BE2C (cell line): ENCODE results near the gene FOXQ1.

Experiments used
- DNase-seq: peaks from one replicate; pipeline ENCODE4 v3.0.0-alpha.2; 2020
- H3K27me3 ChIP-seq: fragments of 250-450 bp; sonication (Bioruptor Pico); 2 replicates; pipeline ENCODE4 v1.5.1; 2020; ENCODE audit warnings: mild to moderate bottlenecking
- H3K36me3 ChIP-seq: fragments of 250-450 bp; sonication (Bioruptor Pico); 2 replicates; pipeline ENCODE4 v1.5.1; 2020; ENCODE audit warnings: mild to moderate bottlenecking
- H3K4me1 ChIP-seq: fragments of 250-450 bp; sonication (Bioruptor Pico); 2 replicates; pipeline ENCODE4 v1.5.1; 2020
- H3K4me3 ChIP-seq: 2 replicates; pipeline ENCODE4 v1.5.1; 2011; ENCODE audit warnings: low read depth, low read length
- H3K9me3 ChIP-seq: fragments of 250-450 bp; sonication (Bioruptor Pico); 2 replicates; pipeline ENCODE4 v1.5.1; 2020
- TF ChIP-seq, protein P1 (sequence below): IDR thresholded peaks from 2 replicates; pipeline ENCODE4 v1.5.1; 2012; ENCODE audit warnings: mild to moderate bottlenecking, low read depth, low read length

FOXQ1 gene

GRCh38 chr6:1287103-1287591, 24.8 kb upstream of the FOXQ1 start:
- Histone ChIP-seq H3K9me3 (no peaks in the 10 kb centered on the region), H3K4me3 (no peak overlapping the region), H3K36me3 (no peaks in the 10 kb centered on the region), H3K4me1 (no peaks in the 10 kb centered on the region), H3K27me3 (peaks cover 6% of the 10 kb centered on the region)
- no peak for DNase-seq
- TF ChIP-seq, protein P1, sequence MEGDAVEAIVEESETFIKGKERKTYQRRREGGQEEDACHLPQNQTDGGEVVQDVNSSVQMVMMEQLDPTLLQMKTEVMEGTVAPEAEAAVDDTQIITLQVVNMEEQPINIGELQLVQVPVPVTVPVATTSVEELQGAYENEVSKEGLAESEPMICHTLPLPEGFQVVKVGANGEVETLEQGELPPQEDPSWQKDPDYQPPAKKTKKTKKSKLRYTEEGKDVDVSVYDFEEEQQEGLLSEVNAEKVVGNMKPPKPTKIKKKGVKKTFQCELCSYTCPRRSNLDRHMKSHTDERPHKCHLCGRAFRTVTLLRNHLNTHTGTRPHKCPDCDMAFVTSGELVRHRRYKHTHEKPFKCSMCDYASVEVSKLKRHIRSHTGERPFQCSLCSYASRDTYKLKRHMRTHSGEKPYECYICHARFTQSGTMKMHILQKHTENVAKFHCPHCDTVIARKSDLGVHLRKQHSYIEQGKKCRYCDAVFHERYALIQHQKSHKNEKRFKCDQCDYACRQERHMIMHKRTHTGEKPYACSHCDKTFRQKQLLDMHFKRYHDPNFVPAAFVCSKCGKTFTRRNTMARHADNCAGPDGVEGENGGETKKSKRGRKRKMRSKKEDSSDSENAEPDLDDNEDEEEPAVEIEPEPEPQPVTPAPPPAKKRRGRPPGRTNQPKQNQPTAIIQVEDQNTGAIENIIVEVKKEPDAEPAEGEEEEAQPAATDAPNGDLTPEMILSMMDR: no peak

GRCh38 chr6:1290086-1290485, 21.8 kb upstream of the FOXQ1 start:
- H3K4me1 ChIP-seq: no peaks in the 10 kb centered on the region
- TF ChIP-seq, protein P1: no peak
- H3K9me3 ChIP-seq: no peaks in the 10 kb centered on the region
- no peak for DNase-seq
- no peaks in the 10 kb centered on the region; the same call in 1 of the 2 replicates for H3K27me3 ChIP-seq
- no peaks in the 10 kb centered on the region for H3K36me3 ChIP-seq
- H3K4me3 ChIP-seq: no peak overlapping the region

DNA sequence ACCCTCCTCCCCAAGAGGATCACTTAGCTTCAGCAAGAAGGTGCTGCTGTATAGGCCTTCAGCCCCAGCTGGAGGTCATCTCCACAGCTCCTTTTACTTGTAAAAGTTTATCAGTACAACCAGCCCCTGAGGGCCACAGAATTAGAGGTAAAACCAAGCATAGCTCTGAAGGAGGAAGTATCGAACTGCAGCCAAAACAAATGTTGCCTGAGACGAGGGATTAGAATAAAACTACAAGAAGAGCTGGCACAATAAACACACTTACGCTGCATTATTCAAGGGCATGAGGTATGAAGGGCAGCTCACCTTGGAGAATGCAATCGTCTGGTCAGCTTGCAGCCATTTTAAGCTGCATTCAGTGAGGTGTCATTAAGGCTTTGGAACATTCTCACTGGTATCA, 21.1 kb upstream of the FOXQ1 start:
- TF ChIP-seq, protein P1: no peak
- Histone ChIP-seq H3K27me3 (no peaks in the 10 kb centered on the region; the same call in 1 of the 2 replicates), H3K4me3 (no peak overlapping the region), H3K36me3 (no peaks in the 10 kb centered on the region), H3K9me3 (no peaks in the 10 kb centered on the region), H3K4me1 (no peaks in the 10 kb centered on the region)
- no peak for DNase-seq

- Histone ChIP-seq H3K4me3 (no peak overlapping the region), H3K4me1 (no peaks in the 10 kb centered on the region), H3K27me3 (no peaks in the 10 kb centered on the region; the same call in 1 of the 2 replicates), H3K9me3 (no peaks in the 10 kb centered on the region), H3K36me3 (no peaks in the 10 kb centered on the region)
- no peak for DNase-seq
- TF ChIP-seq, protein P1: no peak
Measured at GRCh38 chr6:1291381-1291780, 20.5 kb upstream of the FOXQ1 start.

GRCh38 chr6:1295420-1295819, 16.5 kb upstream of the FOXQ1 start:
- Histone ChIP-seq H3K4me1 (no peaks in the 10 kb centered on the region), H3K9me3 (no peaks in the 10 kb centered on the region), H3K27me3 (no peaks in the 10 kb centered on the region), H3K36me3 (no peaks in the 10 kb centered on the region), H3K4me3 (no peak overlapping the region)
- TF ChIP-seq, protein P1: no peak
- no peak for DNase-seq

DNA sequence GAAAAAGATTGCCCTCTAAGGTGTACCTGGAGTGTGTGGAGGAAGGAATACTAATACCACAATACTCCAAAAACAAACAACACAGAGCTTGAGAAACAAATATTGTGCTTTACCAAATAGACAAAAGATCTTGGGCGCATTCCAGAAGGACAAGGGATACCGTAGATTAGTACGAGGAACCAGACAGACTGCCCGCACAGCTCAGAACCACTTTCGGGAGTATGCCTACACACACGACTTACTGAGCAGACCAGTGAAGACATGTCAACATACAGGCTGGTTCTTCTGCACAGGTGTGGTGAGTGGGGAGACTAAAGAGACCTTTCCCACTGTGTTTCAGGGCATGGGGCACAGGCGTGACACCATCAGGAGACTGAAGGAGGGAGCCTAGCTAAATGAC, 15.8 kb upstream of the FOXQ1 start:
- H3K9me3 ChIP-seq: no peaks in the 10 kb centered on the region
- no peaks in the 10 kb centered on the region for H3K4me1 ChIP-seq
- H3K36me3 ChIP-seq: no peaks in the 10 kb centered on the region
- H3K4me3 ChIP-seq: no peak overlapping the region
- no peaks in the 10 kb centered on the region for H3K27me3 ChIP-seq
- TF ChIP-seq, protein P1: no peak
- DNase-seq: no peak
